22Rv1 (cell line): ENCODE measurements around the gene PIK3C2A.
A peak's percentile ranks its signal among the peaks of the same experiment; 100 is the strongest.

Experiments used
- H3K27ac ChIP-seq: fragments of 450-650 bp; 2 replicates; pipeline ENCODE4 v1.5.1; 2017
- ZFX ChIP-seq: fragments of 450-650 bp; IDR thresholded peaks from 2 replicates; pipeline ENCODE4 v1.6.1; 2017; ENCODE audit warnings: antibody characterized with exemption, borderline replicate concordance
- TF ChIP-seq, protein P1 (sequence below): fragments of 450-650 bp; IDR thresholded peaks from 2 replicates; pipeline ENCODE4 v1.5.1; 2017; ENCODE audit warnings: mild to moderate bottlenecking

The PIK3C2A gene

DNA sequence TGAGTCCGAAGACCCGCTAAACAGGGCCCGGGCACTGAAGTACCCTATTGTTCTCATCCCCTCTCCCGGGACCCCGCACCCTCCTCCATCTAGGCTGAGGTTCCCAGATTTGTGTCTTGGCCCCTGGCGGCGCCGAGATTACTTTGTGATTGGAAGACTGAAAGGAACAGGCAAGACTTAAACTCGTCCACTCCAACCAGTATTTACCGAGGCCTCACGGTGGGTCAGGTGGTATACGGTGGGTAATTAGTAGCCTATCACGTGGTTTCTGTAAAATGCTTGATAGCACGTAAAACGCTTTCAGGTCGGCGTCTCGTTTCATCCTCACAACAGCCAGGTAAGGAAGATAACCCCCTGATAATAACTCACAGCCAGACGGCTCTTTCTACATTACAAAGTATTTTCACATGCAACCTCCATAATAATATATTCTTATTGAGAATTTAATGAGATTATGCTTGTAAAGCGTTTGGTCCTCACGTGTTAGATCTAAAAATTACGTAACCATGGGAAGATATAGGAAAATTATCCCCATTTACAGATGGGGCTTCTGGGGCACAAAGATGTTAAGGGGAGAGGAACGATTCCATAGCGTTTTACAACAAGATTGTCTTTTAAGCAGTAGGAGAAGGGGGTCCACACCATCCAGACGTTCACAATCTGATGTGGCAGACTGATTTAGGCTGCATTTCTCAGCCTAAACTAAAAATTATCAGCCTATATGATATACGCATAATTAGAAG lies 642 bp upstream of the PIK3C2A start:
- H3K27ac ChIP-seq = peak overlapping the region; percentile 90
- TF ChIP-seq ZFX = no peak
- TF ChIP-seq, protein P1, sequence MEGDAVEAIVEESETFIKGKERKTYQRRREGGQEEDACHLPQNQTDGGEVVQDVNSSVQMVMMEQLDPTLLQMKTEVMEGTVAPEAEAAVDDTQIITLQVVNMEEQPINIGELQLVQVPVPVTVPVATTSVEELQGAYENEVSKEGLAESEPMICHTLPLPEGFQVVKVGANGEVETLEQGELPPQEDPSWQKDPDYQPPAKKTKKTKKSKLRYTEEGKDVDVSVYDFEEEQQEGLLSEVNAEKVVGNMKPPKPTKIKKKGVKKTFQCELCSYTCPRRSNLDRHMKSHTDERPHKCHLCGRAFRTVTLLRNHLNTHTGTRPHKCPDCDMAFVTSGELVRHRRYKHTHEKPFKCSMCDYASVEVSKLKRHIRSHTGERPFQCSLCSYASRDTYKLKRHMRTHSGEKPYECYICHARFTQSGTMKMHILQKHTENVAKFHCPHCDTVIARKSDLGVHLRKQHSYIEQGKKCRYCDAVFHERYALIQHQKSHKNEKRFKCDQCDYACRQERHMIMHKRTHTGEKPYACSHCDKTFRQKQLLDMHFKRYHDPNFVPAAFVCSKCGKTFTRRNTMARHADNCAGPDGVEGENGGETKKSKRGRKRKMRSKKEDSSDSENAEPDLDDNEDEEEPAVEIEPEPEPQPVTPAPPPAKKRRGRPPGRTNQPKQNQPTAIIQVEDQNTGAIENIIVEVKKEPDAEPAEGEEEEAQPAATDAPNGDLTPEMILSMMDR = no peak

DNA sequence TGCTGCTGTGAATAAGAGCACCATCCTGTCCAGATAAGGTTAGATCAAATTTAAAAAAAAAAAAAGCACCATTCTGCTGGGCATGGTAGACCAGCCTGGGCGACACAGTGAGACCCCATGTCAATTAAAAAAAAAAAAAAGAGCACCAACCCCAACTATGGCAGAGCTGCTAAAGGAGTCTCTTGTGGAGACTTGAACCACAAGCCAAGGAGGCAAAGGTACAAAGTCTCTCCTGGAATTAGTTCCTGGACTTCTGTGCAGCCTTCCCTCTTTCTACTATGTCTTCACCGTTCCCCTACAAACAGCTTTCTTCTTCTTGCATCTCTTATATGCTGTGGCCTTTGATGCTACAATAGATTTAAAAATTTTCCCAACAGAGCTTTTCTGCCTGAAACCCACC lies 1.3 kb downstream of the PIK3C2A start:
- TF ChIP-seq, protein P1 = no peak
- no peak for TF ChIP-seq ZFX
- H3K27ac ChIP-seq = no peak overlapping the region; the same call in 1 of the 2 replicates

DNA sequence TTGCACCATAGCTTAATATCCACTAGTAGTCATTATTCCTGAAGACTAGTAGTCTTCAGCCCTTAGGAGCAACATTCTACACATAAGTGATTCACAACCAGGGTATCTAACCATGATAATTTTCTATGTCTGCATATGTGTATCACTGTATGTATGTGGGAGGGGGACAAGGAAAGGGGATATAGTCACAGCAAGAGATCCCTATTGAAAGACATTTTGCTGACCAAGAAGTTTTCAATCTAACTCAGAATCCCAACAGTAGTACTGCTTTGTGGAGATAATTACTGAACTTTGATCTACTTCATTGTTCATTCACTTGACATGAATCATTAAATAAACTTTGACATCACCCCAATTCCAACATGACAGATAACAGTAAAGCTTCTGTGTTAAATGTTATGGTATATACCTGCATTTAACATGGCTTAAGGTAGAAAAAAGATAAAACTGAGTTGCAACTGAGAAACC lies 10.3 kb downstream of the PIK3C2A start:
- TF ChIP-seq, protein P1 = no peak
- no peak overlapping the region for H3K27ac ChIP-seq

DNA sequence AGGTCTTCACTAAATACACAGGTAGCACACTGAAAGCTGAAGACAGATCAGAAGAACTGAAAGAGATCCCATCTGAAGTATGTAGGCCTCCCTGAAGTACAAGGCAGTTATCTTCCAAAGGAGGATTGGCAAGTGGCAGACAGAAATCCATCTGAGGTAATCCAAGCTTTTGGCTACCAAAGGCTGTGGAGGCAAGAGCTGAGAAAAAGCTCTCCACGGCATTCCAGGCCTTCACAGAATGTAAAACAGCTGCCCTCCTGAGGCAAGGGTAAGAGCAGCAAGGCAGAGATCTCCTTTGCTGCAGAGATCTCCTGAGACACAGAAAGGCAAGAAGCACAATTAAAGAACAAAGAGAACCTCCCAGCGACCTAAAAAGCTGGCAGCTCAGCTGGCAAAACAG lies 19.1 kb downstream of the PIK3C2A start:
- TF ChIP-seq ZFX = no peak
- TF ChIP-seq, protein P1 = no peak

DNA sequence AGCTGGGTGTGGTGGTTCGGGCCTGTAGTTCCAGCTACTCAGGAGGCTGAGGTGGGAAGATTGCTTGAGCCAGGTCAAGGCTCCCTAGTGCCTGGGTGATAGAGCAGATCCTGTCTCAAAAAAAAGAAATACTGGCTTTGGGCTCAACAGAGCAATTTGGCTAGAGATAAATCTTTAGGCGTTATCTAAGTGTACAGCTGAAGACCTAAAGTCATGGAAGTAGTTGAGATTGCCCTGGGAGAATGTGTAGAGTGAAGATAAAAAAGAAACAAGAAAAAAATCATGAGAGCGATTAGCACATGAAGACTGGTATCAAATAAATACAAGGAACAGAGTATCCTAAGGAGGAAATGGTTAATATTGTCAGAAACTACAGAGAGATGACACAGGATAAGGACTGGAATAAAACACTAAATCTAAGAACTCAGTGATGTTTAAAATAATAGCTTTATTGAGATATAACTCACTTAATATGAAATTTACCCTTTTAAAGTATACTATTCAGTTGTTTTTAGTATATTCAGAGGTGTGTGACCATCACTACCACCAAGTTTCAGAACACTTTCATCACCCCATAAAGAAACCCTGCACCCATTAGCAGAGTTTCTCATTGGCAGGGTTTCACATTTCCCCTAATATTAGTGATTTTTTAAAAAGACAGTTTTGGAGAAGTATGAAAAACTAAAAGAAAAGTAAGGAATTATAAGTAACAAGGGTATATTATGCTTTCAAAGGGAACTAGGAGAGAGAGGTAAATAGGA lies 20.7 kb downstream of the PIK3C2A start:
- TF ChIP-seq, protein P1 = no peak
- TF ChIP-seq ZFX = no peak
- no peak overlapping the region for H3K27ac ChIP-seq

More for the DNA sequence above, 19.1 kb downstream of the PIK3C2A start:
- H3K27ac ChIP-seq = no peak overlapping the region

DNA sequence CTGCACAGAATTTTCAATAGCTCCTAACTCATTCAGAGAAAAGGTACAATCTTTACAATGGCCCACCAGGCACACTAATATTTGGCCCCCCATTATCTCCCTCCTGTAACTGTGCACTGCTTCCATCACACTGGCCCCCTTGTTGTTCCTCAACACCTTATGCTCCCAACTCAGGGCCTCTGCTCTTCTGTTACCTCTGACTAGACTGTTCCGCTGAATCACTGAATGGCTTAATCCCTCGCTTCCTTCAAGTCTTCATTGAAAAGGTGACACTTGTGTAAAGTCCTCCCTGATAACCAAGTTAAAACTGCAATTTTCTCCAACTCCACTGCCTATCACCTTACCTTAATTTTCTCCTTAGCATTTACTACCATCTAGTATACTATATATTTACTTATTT lies 21.8 kb downstream of the PIK3C2A start:
- no peak overlapping the region for H3K27ac ChIP-seq
- TF ChIP-seq, protein P1 = no peak
- no peak for TF ChIP-seq ZFX

DNA sequence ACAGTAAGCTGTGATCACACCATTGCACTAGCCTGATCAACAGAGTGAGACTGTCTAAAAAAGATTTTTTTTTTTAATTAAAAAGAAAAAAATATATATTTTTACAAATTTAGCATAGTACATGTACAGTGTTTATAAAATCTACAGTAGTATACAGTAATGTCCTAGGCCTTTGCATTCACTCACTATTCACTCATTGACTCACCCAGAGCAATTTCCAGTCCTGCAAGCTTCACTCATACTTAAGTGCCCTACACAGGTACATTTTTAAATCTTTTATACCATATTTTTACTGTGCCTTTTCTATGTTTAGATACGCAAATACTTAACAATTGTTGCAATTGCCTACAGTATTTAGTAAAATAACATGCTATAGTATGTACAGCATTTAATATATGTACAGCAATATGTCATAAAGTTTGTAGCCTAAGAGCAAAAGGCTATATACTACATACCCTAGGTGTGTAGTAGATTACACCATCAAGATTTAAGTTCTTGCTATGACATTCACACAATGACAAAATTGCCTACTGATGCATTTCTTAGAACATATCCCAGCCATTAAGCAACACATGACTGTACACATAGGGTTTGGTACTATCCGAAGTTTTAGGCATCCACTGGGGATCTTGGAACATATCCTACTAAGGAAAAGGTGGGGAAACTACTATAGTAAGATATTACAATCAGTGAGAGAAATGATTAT lies 22.8 kb downstream of the PIK3C2A start:
- TF ChIP-seq ZFX = no peak
- TF ChIP-seq, protein P1 = no peak
- no peak overlapping the region for H3K27ac ChIP-seq
